Measurements from ENCODE around the gene PKDREJ. TPM values are rescaled to one million over a fixed set of nuclear protein-coding genes. Genes with fewer than 3 reads are reported as not detected.
A peak's percentile ranks its signal among the peaks of the same experiment; 100 is the strongest.

Gene PKDREJ
- total RNA-seq, 1 experiment from 2014 or later: not detected

GRCh38 chr22:46295277-46295971, 32.3 kb upstream of the PKDREJ start:
- CTCF ChIA-PET: no interaction called here
- ATAC-seq: no peak
- H3K9me3 ChIP-seq (ENCODE audit: control insufficient read depth, insufficient read depth, low read depth, low read length): no peaks in the 10 kb centered on the region
- H3K27me3 ChIP-seq (ENCODE audit: control insufficient read depth, insufficient read depth, low read length): no peaks in the 10 kb centered on the region
- in situ Hi-C loops (cut with HindIII; ENCODE audit: low pct_unique_long_range_greater_than_20kb, low sequenced_read_pairs) (no loop called here), intact Hi-C loops (cut with micrococcal nuclease; ENCODE audit: unreplicated experiment) (loop anchor here (5.0 kb wide), 1 partner anchor 173 kb away; no protein-coding TSS in a partner anchor)
- BruUV-seq (replicated peaks): no TSS peak
- DNase-seq (ENCODE audit: low read depth, low spot score): no peak
- TF ChIP-seq, protein P1, sequence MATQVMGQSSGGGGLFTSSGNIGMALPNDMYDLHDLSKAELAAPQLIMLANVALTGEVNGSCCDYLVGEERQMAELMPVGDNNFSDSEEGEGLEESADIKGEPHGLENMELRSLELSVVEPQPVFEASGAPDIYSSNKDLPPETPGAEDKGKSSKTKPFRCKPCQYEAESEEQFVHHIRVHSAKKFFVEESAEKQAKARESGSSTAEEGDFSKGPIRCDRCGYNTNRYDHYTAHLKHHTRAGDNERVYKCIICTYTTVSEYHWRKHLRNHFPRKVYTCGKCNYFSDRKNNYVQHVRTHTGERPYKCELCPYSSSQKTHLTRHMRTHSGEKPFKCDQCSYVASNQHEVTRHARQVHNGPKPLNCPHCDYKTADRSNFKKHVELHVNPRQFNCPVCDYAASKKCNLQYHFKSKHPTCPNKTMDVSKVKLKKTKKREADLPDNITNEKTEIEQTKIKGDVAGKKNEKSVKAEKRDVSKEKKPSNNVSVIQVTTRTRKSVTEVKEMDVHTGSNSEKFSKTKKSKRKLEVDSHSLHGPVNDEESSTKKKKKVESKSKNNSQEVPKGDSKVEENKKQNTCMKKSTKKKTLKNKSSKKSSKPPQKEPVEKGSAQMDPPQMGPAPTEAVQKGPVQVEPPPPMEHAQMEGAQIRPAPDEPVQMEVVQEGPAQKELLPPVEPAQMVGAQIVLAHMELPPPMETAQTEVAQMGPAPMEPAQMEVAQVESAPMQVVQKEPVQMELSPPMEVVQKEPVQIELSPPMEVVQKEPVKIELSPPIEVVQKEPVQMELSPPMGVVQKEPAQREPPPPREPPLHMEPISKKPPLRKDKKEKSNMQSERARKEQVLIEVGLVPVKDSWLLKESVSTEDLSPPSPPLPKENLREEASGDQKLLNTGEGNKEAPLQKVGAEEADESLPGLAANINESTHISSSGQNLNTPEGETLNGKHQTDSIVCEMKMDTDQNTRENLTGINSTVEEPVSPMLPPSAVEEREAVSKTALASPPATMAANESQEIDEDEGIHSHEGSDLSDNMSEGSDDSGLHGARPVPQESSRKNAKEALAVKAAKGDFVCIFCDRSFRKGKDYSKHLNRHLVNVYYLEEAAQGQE (IDR thresholded peaks at IDR 0.05; ENCODE audit: insufficient read depth in 1 of 2, low read depth in 2 of 2, low read length in 1 of 2): no peak
- TF ChIP-seq TCF7L2 (IDR thresholded peaks at IDR 0.05; ENCODE audit: low read depth, low read length) (no peak), POLR2AphosphoS5 (IDR thresholded peaks at IDR 0.05; ENCODE audit: low read depth, low read length) (0 out of 2 replicates have a peak, but pooled peaks have one; percentile 31)
- peak overlapping the region; percentile 82 for H3K27ac ChIP-seq (ENCODE audit: low read length)
- peaks cover 2% of the 10 kb centered on the region; the same call in 1 of the 2 replicates for H3K36me3 ChIP-seq (ENCODE audit: control insufficient read depth, insufficient read depth, low read length)
- POLR2A ChIA-PET: no interaction called here
- no peaks in the 10 kb centered on the region; the same call in 1 of the 2 replicates for H3K4me1 ChIP-seq (ENCODE audit: control insufficient read depth, insufficient read depth, low read length)
- peak overlapping the region; percentile 73 to 74; a peak in 3 of 4 replicates for H3K4me3 ChIP-seq (ENCODE audit: low read depth in 2 of 2, low read length in 2 of 2)

GRCh38 chr22:46294784-46295183, 31.6 kb upstream of the PKDREJ start:
- no peak overlapping the region for H3K4me3 ChIP-seq (ENCODE audit: low read depth in 2 of 2, low read length in 2 of 2)
- ChIA-PET POLR2A (no interaction called here), CTCF (no interaction called here)
- H3K36me3 ChIP-seq (ENCODE audit: control insufficient read depth, insufficient read depth, low read length): peaks cover 2% of the 10 kb centered on the region; the same call in 1 of the 2 replicates
- TF ChIP-seq, protein P1 (IDR thresholded peaks at IDR 0.05; ENCODE audit: insufficient read depth in 1 of 2, low read depth in 2 of 2, low read length in 1 of 2): no peak
- no peak for TF ChIP-seq SIN3A (IDR thresholded peaks at IDR 0.05; ENCODE audit: borderline replicate concordance, insufficient read depth, low read depth, low read length)
- no peaks in the 10 kb centered on the region; the same call in 1 of the 2 replicates for H3K4me1 ChIP-seq (ENCODE audit: control insufficient read depth, insufficient read depth, low read length)
- BruUV-seq (replicated peaks): no TSS peak
- in situ Hi-C loops (cut with HindIII; ENCODE audit: low pct_unique_long_range_greater_than_20kb, low sequenced_read_pairs): no loop called here
- no peak overlapping the region for H3K27ac ChIP-seq (ENCODE audit: low read length)
- no peak for DNase-seq (ENCODE audit: low read depth, low spot score)
- no peaks in the 10 kb centered on the region for H3K27me3 ChIP-seq (ENCODE audit: control insufficient read depth, insufficient read depth, low read length)
- H3K9me3 ChIP-seq (ENCODE audit: control insufficient read depth, insufficient read depth, low read depth, low read length): no peaks in the 10 kb centered on the region
- ATAC-seq: no peak
- intact Hi-C loops (cut with micrococcal nuclease; ENCODE audit: unreplicated experiment): loop anchor here (5.0 kb wide), 1 partner anchor 172 kb away; no protein-coding TSS in a partner anchor
